ENCODE results near the gene L3MBTL3.
"Not testable (repeated sequence)": the region's sequence is repeated elsewhere in the genome, so short reads cannot be mapped to it uniquely, and the experiment has no call there.

L3MBTL3 gene

DNA sequence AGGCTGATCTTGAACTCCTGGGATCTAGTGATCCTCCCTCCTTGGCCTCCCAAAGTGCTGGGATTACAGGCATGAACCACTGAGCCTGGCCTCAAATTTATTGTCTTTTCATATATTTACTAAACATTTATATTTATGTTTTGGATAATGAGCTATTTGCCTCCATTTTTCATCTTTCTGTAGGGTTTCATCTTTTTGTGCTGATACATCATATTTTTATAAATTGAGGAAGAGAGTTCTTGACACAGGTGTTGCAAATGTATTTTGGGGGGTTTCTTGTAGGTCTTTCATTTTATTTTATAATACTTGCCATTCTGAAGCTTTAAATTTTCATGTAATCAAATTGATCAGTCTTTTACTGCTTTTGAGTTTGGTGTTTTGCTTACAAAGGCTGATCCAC is 72.4 kb downstream of the L3MBTL3 start:
- no peak for DNase-seq

DNA sequence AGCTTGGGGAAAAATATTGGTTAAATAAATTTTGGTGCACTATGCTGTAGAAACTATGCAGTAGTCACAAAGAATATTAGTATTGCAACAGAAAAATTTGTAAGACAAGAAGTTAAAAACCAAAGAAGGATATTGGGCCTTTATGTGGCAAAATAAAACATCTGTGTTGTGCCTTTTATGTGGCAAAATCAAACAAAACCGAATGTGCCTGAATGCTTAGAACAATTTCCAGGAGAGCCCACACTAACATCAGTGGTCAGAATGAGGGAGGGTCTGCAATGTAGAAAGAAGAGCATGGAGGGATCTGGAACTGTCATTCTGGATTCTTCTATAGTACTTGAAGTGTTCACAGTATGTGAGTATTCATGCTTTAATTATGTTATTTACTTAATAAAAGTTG is 75.2 kb downstream of the L3MBTL3 start:
- no peak for DNase-seq

DNA sequence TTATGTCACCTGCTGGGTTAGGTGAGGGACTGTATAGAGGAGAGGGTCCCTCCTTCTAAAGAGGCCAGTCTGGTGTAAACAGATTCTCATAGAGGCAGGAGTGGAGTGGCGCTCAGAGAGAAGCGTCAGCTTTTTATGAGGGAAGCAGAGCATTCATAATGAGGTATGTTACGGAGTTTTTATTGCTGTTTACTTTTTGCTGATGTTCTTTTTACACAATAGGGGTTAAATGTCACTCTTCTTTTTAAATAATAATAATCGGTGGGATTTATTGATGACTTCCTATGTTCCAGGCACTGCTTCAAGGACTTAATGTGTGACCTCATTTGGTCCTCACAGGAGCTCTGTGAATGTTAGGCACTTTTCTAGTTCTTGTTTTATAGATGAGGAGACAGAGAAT is 79.9 kb downstream of the L3MBTL3 start:
- DNase-seq = no peak

DNA sequence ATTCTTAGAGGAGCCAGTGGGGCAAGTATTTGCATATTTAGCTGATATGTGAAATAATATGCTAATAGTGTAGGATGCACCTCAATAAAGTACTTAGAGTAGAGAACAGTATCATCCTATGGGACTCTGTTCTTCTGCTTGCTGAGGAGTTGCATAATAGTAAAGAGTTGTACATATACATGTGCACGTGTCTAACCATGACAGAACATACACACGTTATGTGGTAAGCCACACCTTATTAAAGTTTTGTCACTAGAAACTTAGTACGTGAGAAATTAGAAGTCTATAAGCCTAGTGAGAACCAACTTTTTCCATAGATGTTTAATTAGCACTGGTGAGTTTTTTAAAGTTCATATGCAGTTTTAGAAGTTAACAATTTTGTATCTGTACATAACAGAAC is 80.7 kb downstream of the L3MBTL3 start:
- no peak for DNase-seq

DNA sequence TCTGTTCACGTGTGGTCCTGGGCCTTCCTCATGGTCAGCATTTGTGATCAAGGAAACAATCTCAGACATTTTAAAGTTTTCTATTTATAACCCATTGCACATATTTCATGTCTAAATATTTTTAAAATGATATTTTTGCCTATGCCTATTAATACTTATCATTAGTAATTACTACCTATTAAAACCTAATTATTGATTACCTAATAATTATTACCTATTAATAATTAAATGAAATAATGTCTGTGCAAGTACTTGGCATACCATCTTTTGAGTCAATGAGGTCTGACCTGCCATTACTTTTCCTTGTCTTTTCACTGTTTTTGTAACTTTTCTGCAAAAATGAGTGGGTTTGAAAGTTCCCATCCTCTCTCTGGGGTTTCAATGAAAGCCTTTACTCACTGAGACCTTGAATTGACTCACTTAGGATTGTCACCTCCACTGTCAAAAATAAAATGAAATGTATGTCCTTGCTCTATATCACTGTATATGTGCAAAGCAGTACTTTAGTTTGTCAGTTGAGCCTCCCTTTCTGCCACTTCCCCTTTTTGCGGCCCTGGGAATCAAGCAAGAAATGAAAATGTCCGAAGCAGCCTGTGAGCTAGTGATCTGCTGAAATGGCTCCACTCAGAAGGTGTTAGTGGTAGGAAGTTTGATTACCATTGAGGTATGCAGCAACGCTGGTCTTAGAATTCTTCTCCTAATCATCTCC is 87.8 kb downstream of the L3MBTL3 start:
- no peak for DNase-seq

DNA sequence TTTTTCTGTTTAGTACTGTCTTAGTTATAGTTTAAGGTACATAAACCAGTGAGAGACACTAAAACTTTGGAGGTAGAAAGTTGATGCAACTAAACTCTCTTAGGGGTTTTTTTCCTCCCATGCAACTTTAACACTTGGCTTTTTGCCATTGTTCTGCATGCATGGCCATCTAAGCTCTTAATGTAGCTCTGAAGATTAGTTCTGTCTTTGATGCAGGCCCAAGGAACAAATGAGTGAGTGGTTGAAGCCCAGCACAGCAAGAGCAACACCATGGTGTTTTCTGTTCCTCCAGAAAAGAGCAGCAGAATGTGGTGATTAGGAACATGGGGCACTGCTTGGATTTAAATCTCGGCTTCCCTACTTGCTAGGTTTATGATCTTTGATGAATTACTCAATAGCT is 89.3 kb downstream of the L3MBTL3 start:
- no peak for DNase-seq

DNA sequence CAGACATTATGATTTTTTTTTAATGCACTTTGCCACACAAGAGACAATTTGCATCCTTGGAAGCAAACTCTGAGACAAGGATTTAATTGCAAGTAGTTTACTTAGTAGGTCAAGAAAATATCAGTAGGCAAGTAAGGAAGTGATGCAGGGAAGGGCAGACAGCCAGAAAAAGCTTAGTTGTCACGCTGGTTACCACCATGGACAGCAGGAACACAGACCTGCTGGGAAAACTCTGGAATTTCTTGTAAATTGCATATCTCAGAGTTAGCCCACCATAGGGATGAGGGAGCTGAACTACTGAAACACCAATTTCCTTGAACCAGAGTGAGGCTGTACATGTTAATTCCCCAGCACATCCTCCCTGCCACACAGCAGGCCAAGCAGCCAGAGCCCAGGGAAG is 92.7 kb downstream of the L3MBTL3 start:
- DNase-seq = no peak

DNA sequence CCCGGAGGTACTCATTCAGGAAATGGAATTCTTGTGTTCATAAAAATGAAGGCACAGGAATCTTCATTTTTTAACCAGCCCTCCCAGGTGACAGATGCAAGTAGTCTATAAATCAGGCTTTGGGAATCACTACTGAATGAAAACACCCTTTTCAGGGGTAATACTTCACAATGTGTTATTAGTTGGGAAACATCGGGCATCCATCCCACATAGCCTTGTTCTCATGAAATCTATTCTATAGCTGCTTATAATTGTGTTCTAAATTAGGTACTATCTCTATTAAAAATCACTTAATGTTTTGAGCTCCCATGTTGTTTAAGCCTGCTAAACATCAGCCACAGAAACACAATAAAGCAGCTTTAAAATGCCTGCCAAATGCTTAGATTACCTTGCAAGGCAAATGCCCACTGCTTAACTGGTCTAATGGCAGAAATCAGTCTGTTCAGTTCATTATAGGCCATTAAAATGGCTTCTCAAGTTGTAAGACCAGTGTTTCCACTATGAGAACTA is 94.9 kb downstream of the L3MBTL3 start:
- DNase-seq = no peak

DNA sequence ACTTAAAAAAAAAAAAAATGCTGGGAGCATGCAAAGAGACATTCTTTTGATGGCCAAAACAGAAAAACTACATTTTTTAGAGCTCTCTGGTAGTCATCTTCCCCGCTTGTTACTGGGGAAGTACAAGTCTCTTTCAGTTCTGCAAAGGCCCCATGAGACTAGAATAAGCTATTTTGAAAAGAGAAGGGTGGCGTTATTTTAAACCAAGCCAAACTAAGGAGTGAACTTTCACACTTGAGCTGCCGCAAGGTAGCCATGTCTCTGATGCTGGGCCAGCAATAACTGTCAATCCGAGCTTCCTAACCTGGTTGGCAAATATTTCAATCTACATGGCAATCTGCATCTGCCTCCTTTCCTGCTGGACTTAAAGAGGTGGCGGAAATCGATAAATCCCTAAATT is 96.7 kb downstream of the L3MBTL3 start:
- no peak for DNase-seq

DNA sequence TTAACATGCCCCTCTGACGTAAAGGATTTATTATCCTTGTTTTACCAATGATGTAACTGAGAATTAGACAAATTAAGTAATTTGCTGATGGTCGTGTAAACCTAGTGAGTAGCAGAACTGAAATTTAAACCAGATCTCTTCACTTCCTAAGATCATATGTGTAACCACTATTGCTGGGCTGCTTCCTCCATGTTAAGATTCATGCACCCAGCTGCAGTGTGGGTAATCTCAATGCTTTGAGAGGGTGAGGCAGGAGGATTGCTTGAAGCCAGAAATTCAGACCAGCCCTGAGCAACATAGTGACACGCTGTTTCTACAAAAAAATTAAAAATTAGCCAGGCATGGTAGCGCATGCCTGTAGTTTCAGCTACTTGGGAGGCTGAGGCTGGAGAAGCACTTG is 97.9 kb downstream of the L3MBTL3 start:
- DNase-seq = no peak

DNA sequence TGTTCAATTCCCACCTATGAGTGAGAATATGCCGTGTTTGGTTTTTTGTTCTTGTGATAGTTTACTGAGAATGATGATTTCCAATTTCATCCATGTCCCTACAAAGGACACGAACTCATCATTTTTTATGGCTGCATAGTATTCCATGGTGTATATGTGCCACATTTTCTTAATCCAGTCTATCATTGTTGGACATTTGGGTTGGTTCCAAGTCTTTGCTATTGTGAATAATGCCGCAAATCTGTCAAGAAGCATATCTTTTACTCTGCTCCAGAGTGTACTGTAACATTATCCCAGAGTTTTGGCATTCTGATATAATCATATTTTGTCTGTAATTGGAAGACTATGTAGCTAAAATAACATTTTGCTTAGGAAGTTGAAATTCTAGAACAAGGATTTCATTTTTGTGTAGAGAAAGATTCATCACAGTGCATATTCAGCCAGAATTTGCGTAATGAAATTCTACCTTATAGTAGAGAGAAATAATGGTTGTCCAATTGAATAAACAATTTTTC is 98.9 kb downstream of the L3MBTL3 start:
- not testable (repeated sequence) for DNase-seq

DNA sequence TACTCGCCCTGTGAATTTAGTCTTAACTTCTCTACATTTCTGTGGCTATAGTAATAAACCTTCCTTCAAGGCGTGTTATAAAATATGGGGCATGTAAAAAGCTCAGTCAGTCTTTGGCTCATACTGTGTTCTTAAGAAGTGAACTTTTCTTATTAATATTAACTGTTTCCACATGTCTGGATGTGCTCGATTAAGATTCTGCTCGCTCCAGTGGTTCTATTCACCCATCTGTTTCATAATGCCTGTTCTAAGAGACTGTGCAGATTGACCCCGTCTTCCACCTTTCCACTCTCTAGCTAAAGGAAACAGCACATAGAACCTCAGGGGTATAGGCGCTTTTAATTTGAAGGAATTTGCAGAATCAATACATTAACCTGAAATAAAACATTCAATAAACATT is 99.9 kb downstream of the L3MBTL3 start:
- DNase-seq = no peak

DNA sequence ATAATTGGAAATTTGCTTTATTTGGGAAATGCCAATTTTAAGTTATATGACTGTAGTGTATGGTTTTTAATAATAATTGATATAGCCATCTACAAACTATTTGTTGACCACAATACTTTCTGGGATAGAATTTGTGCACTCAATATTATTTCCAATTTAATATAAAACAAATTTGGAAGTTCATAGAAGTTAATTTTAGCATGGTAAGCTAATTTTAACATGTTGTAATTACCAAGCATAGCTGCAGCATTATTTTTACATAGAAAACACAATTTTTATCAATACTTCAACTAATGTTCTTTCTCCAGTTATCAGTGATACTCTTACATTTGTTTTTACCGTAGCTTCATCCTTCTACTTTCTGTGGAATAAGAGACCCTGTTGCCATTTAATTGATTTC is 100.8 kb downstream of the L3MBTL3 start:
- DNase-seq = no peak

DNA sequence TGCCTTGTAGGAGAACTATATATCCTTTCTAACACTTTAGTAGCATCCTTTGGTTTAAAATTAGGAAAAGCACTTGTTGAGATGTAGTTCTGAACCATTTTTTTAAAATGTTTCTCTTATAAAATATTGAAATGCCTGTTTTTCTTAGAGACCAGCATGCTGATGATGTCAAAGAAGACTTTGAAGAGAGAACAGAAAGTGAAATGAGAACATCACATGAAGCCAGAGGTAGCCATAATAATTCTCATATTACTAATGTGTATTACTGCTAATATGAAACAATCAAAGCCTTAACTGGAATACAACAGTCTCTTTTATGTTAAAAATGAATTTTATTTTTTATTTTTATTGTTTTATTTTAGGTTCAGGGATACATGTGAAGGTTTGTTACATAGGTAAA is 102.3 kb downstream of the L3MBTL3 start:
- DNase-seq = no peak

DNA sequence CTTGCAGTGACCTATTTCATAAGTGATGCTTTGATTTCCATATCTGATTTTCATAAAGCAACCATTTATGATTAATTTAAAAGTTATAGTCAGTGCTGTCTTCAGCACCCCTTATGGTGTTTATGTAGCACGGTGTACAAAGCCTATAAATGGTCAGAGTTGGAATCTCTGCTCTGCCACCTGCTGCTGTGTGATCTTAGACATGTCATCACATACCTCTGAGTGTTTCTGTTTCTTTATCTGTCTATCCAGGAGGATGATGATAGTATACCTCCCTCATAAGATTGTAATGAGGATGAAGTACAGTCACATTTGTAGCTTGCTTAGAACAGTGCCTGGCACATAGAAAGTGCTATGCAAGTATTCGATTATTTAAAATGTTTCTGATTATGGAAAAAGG is 103.9 kb downstream of the L3MBTL3 start:
- DNase-seq = no peak

DNA sequence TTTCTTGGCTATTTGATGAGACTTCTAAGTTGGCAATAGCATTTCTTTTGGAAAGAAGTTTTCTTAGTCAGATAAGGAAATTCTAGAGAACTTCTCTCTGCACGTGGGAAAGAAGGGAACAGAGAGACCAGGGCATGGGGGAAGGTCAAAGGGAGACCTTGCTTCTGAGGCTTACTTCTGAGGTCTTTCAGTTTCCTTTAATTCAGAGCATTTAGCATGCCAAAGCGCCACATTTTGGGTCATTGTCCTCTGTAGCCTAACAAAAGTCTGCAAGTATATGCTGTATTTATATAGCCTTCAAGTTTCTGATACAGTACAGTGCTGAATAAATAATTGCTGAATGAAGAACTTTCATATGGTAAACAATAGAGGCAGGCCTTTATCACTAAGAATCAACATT is 108.8 kb downstream of the L3MBTL3 start:
- no peak for DNase-seq

DNA sequence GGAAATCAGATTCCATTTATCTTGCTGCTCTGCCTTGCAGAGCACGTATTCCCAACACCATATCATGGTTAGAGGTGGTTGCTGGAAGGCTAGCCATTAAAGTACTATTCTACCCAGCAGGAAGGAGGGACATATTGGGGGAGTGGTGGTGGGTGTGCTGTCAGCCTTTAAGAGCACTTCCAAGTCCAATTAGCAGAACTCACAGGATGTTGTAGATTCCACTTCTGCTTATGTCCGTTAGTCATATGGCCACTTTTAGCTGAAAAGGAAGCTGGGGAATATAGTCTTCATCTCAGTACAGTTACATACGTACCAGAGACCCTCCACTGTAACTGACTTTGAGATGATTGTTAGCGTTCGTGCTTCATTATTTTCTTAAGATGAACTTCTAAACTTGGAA is 109.9 kb downstream of the L3MBTL3 start:
- DNase-seq = no peak

DNA sequence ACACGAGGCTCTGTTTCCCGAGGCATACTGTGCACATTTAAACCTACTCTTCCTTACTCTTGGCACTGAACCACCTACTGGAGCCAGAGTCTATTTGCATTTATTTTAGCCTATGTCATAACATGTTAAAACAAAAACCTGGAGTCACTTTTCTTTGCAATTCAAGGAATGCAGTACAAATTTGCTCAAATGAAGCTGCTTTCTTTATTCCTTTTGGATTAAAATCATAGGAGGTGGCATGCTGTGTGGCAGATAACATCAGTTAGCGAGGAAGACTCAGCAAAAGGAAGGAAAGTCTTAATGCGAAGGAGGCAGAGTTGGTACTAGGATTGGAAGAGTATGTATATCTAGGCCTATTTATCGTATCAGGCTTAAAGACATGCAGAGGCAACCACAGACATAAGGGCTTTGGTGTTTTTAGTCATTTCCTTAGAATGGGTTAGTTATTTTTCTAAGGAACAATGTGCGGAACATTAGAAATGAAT is 111.4 kb downstream of the L3MBTL3 start:
- peak; percentile 39 for DNase-seq

DNA sequence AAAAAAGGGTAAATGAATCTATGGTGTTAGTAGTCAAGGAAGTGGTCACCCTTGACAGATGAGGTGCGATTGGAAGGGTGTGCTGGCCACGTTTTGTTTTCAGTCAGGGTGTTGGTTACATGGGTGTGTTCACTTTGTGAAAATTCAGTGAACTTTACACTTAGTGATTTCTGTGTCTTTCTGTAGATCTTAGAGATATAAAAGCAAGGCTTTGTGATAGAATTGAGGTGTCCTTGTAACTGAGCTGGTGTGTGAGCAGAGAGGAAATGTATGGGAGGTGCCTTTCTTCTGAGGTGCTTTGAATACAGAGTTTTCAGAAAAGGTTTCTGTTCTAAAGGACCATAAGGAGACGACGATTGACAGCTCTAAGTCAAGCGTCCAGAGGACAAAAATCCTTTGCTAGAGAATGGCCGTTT is 113.9 kb downstream of the L3MBTL3 start:
- DNase-seq = no peak

DNA sequence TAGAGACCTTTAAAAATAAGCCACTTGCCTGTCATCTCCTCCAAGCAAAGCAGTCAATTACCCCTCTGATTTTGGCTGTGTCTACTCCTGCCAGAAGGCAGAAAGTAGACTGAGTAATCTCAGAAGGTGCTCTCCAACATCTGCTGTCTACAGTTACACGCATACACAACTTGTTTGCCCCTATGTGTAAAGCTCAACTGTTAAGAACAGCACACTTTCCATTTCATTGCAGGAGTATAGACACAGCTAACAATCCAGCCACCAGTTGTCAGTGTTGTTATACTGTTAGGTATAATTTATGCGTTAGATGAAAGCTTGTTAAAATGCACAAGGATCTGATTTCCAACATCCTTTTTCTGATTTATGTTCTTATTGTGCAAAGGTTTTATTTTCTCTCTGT is 116.2 kb downstream of the L3MBTL3 start:
- no peak for DNase-seq

DNA sequence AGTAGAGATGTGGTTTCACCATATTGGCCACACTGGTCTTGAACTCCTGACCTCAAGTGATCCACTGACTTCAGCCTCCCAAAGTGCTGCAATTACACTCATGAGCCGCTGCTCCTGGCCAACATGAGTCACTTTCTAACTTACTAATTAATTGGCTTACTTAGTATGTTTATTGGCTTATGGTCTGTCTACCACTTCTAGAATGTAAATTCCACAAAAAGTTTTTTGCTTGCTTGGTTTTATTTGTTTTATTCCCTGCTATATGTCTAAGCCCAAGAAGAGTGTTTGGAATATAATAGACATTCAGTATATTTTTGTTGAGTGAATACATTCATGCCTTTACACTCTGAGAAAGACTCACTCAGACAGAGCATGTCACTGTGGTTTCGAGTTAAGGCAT is 118.4 kb downstream of the L3MBTL3 start:
- no peak for DNase-seq

DNA sequence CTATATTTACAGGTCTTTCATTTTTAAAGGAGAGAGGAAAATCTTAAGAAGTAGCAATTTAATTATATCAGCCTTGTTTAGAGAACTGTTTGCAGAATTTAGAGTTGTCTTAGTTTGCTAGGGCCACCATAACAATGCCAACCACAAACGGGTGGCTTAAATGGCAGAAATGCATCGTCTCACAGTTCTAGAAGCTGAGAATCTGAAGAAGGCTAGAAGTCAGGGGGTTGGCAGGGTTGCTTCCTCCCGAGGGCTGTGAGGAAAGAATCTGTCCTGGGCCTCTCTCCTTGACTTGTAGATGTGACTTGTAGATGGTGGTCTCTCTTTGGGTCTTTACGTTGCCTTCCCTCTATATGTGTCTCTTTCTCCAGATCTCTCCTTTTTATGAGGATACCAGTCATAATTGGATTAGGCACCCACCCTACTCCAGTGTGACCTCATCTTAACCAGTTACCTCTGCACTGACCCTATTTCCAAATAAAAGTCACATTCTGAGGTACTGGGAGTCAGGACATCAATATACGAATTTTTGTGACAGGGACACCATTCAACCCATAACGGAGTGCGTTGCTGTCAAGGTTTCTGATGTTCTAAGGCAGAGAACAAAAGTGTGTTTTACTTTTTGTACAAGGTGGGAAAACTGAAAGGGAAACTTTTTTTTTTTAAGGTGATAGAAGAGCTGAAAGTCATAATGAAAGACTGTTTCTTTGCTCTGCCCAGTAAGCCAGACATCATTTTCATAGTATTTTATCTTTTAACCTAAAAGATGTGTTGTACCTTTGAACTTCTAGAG is 119.9 kb downstream of the L3MBTL3 start:
- DNase-seq = no peak

DNA sequence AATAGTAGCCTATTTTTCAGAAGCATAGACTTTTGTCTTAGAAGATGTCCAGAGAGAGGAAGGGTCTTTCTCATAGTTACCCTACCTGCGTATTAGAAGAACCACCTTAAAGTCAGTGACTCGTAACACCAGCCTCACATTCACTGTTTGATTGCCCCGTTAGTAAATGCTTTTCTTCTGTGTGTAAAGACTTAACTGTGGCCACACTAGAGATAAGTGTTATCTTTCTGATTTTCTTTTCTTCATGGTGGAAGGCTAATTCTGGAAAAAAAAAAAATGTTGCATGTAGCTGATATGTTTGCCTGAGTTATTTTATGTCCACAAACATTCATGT is 120.5 kb downstream of the L3MBTL3 start:
- no peak for DNase-seq

DNA sequence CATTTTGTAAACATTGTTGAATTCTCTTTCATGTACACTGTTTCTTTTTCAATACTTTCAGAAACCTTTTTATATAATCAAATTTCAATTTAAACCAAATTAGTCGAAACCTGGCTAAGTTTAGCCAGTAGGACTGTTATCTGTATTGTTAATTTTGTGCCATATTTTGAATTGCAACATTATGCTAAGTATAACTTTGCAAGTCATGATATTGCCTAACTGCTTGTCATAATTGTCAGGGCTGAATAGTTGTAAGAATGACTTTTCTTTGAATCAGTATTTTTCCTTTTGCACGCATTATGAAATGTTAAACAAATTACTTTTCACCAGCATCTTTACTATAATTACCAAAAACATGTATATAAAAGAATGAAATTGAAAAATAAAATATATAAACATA is 121.7 kb downstream of the L3MBTL3 start:
- DNase-seq = no peak

All from fibroblast of skin of scalp (primary cell).